ENCODE data around the gene PHLDA3.

The PHLDA3 gene

GRCh38 chr1:201504179-201504631 lies 35.2 kb upstream of the PHLDA3 start:
- no peaks in the 10 kb centered on the region for H3K9me2 ChIP-seq (replicated peaks; ENCODE audit: control insufficient read depth, low read length)
- H3K36me3 ChIP-seq (ENCODE audit: control insufficient read depth, low read length), result peaks cover 7% of the 10 kb centered on the region; the same call in 1 of the 2 replicates
- peaks cover 46% of the 10 kb centered on the region for H3K79me2 ChIP-seq (ENCODE audit: control insufficient read depth, low read length)
- H3K27me3 ChIP-seq (ENCODE audit: control insufficient read depth, low read length), result no peaks in the 10 kb centered on the region
- H3K4me2 ChIP-seq (ENCODE audit: low read length), result no peak overlapping the region
- H3K27ac ChIP-seq (ENCODE audit: low read depth, low read length), result no peak overlapping the region
- peaks cover 52% of the 10 kb centered on the region for H3K4me1 ChIP-seq (ENCODE audit: control insufficient read depth, low read length)
- H3K9me3 ChIP-seq (ENCODE audit: control insufficient read depth, insufficient read depth, low read length), result no peaks in the 10 kb centered on the region
- peaks cover 9% of the 10 kb centered on the region for H3F3A ChIP-seq (ENCODE audit: control insufficient read depth, insufficient read depth)
- H4K20me1 ChIP-seq (ENCODE audit: control insufficient read depth, insufficient read depth, low read depth, low read length), result 0 out of 2 replicates have a peak, but pooled peaks cover 4% of the 10 kb centered on the region
- no peak overlapping the region for H3K4me3 ChIP-seq (ENCODE audit: low read length)
- no peak for TF ChIP-seq EZH2phosphoT487 (IDR thresholded peaks at IDR 0.05; ENCODE audit: borderline replicate concordance, low read length)
- TF ChIP-seq CTCF (IDR thresholded peaks at IDR 0.05; ENCODE audit: low read depth, low read length, poor library complexity, severe bottlenecking), result no peak

- peaks cover 49% of the 10 kb centered on the region for H3K4me1 ChIP-seq (ENCODE audit: control insufficient read depth, low read length)
- H3K4me2 ChIP-seq (ENCODE audit: low read length), result no peak overlapping the region
- no peaks in the 10 kb centered on the region for H3K27me3 ChIP-seq (ENCODE audit: control insufficient read depth, low read length)
- H3F3A ChIP-seq (ENCODE audit: control insufficient read depth, insufficient read depth), result peaks cover 3% of the 10 kb centered on the region; the same call in 1 of the 2 replicates
- H4K20me1 ChIP-seq (ENCODE audit: control insufficient read depth, insufficient read depth, low read depth, low read length), result 0 out of 2 replicates have a peak, but pooled peaks cover 4% of the 10 kb centered on the region
- peaks cover 46% of the 10 kb centered on the region for H3K79me2 ChIP-seq (ENCODE audit: control insufficient read depth, low read length)
- H3K27ac ChIP-seq (ENCODE audit: low read depth, low read length), result no peak overlapping the region
- no peak for TF ChIP-seq CTCF (IDR thresholded peaks at IDR 0.05; ENCODE audit: low read depth, low read length, poor library complexity, severe bottlenecking)
- TF ChIP-seq EZH2phosphoT487 (IDR thresholded peaks at IDR 0.05; ENCODE audit: borderline replicate concordance, low read length), result no peak
- H3K9me3 ChIP-seq (ENCODE audit: control insufficient read depth, insufficient read depth, low read length), result no peaks in the 10 kb centered on the region
- H3K36me3 ChIP-seq (ENCODE audit: control insufficient read depth, low read length), result peaks cover 7% of the 10 kb centered on the region; the same call in 1 of the 2 replicates
- H3K9me2 ChIP-seq (replicated peaks; ENCODE audit: control insufficient read depth, low read length), result no peaks in the 10 kb centered on the region
- H3K4me3 ChIP-seq (ENCODE audit: low read length), result no peak overlapping the region
Observed at GRCh38 chr1:201503397-201504176, 34.6 kb upstream of the PHLDA3 start.

GRCh38 chr1:201502511-201502857 lies 33.5 kb upstream of the PHLDA3 start:
- Histone ChIP-seq H4K20me1 (ENCODE audit: control insufficient read depth, insufficient read depth, low read depth, low read length) (0 out of 2 replicates have a peak, but pooled peaks cover 4% of the 10 kb centered on the region), H3K9me2 (replicated peaks; ENCODE audit: control insufficient read depth, low read length) (no peaks in the 10 kb centered on the region), H3K27ac (ENCODE audit: low read depth, low read length) (no peak overlapping the region), H3K4me2 (ENCODE audit: low read length) (no peak overlapping the region), H3F3A (ENCODE audit: control insufficient read depth, insufficient read depth) (no peaks in the 10 kb centered on the region), H3K4me3 (ENCODE audit: low read length) (no peak overlapping the region), H3K79me2 (ENCODE audit: control insufficient read depth, low read length) (peaks cover 45% of the 10 kb centered on the region), H3K27me3 (ENCODE audit: control insufficient read depth, low read length) (no peaks in the 10 kb centered on the region), H3K36me3 (ENCODE audit: control insufficient read depth, low read length) (peaks cover 7% of the 10 kb centered on the region; the same call in 1 of the 2 replicates), H3K4me1 (ENCODE audit: control insufficient read depth, low read length) (peaks cover 38% of the 10 kb centered on the region), H3K9me3 (ENCODE audit: control insufficient read depth, insufficient read depth, low read length) (no peaks in the 10 kb centered on the region)
- TF ChIP-seq EZH2phosphoT487 (IDR thresholded peaks at IDR 0.05; ENCODE audit: borderline replicate concordance, low read length) (no peak), CTCF (IDR thresholded peaks at IDR 0.05; ENCODE audit: low read depth, low read length, poor library complexity, severe bottlenecking) (no peak)

Data from DOHH2 (cell line).